GM12865 (cell line): Measurements from ENCODE around the gene ZBTB18.

Source experiments
- DNase-seq: peaks from one replicate; pipeline ENCODE4 v3.0.0; 2010; ENCODE audit warnings: low read depth
- H3K4me3 ChIP-seq: 2 replicates; pipeline ENCODE4 v1.5.1; 2011; ENCODE audit warnings: mild to moderate bottlenecking, low read depth, low read length, control low read depth
- TF ChIP-seq, protein P1 (sequence below): IDR thresholded peaks from 2 replicates; pipeline ENCODE4 v1.5.1; 2011; ENCODE audit warnings: low read length, control low read depth, low read depth, inconsistent platforms; ENCODE audit not compliant: insufficient read depth; ENCODE audit errors: missing control alignments

ZBTB18 gene

DNA sequence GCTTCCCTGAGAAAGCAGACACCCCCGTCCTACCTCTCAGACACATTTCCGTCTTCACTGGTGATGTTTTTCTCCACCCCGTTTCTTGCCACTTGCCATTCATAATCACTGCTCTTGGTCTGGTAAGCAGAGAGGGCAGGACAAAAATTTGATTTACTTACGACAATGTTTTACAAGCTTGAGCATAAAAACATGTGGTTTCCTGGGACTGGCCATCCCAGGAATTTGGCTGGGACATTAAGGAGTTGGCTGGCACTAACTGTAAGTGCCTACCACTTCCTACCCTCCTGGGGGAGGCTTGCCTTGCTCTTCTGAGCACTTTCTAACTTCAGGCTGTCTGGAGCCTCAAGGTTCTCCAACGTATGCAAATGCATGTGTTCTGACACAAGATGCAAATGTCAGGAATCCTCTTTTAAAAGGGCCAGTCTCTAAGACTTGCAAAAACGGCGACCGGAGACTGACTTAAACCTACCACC is 24.2 kb downstream of the ZBTB18 start:
- DNase-seq: no peak
- TF ChIP-seq, protein P1, sequence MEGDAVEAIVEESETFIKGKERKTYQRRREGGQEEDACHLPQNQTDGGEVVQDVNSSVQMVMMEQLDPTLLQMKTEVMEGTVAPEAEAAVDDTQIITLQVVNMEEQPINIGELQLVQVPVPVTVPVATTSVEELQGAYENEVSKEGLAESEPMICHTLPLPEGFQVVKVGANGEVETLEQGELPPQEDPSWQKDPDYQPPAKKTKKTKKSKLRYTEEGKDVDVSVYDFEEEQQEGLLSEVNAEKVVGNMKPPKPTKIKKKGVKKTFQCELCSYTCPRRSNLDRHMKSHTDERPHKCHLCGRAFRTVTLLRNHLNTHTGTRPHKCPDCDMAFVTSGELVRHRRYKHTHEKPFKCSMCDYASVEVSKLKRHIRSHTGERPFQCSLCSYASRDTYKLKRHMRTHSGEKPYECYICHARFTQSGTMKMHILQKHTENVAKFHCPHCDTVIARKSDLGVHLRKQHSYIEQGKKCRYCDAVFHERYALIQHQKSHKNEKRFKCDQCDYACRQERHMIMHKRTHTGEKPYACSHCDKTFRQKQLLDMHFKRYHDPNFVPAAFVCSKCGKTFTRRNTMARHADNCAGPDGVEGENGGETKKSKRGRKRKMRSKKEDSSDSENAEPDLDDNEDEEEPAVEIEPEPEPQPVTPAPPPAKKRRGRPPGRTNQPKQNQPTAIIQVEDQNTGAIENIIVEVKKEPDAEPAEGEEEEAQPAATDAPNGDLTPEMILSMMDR: no peak
- peak overlapping the region; percentile 34; the same call in 1 of the 2 replicates for H3K4me3 ChIP-seq

DNA sequence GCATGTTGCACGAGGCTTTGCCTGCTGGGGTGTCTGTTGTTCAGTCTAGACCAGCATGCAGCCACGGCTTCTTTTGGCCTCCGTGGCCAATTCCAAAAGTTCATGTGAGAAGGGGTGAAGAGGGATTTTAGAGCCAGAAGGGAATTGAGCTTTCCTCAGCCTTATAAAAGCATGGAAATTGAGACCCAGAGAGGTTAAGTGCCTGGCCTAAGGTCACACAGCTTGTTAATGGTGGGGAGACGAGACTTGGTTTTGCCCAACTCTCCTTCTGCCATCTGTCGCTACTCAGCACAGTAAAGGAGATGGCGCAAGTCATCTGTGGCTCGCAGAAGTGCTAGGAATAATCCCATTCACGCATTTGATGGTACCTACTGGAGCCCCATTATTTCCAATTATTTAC is 25.7 kb downstream of the ZBTB18 start:
- no peak overlapping the region for H3K4me3 ChIP-seq
- DNase-seq: no peak

DNA sequence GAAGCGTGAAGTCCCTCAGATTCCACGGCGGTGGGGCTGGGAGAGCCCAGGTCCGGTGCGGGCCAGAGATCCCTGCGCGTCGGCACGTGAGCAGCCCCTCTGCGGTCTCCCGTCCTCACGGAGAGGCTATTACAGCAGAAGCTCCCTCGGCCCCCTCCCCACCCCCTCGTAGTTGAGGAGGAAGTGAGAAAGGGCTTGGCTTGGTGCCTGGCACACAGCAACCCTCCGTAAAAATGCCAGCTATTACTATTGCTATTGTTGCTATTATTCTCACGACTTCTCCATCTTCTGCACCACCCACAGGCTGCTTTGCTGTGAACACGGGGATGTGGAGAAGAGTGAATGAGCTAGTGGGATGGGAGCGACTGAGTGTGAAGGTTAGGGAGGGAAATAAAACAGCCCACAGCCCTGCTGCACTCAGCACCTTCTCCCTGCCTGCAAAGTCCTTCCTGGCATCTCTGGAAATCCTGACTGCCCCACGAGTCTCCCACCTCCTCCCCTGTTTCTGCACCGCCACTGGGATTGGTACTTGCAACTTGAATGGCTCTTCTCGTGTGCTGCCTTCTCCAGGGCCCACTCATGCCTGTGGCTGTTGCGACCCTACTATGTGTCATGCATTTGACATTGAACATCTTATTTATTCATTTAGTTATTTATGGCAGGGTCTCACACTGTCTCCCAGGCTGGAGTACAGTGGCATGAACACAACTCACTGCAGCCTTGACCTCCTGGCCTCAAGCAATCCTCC is 26.6 kb downstream of the ZBTB18 start:
- TF ChIP-seq, protein P1: no peak
- no peak overlapping the region for H3K4me3 ChIP-seq
- no peak for DNase-seq

More for the DNA sequence above, 25.7 kb downstream of the ZBTB18 start:
- TF ChIP-seq, protein P1: no peak

DNA sequence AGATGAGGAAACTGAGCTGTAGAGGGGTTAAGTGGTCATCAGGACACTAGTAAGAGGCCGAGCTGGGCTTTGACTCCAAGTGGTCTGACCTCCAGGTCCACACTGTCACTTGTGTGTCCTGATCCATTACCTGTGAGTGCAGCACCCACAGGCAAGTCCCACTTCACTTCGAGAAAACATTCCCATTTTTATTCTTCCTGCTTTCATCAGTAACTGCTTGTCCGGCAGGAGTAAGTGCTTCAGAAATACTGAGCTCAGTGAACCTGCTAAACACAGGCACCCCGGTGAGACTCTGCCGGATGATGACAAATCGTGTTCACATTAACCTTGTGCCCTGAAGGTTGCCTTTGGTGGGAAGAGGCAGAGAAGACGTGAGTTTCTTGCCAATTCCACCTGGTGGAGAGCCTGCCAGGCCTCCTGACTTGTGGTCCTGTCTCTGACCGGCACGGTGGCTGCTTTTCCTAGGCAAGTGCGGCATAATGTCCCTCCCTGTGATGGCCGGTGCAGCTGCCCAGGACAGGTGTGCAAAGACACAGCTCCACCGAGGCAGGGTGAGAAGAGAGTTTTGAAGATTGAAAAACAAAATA is 29.4 kb downstream of the ZBTB18 start:
- no peak overlapping the region for H3K4me3 ChIP-seq
- DNase-seq: no peak
- TF ChIP-seq, protein P1: no peak

DNA sequence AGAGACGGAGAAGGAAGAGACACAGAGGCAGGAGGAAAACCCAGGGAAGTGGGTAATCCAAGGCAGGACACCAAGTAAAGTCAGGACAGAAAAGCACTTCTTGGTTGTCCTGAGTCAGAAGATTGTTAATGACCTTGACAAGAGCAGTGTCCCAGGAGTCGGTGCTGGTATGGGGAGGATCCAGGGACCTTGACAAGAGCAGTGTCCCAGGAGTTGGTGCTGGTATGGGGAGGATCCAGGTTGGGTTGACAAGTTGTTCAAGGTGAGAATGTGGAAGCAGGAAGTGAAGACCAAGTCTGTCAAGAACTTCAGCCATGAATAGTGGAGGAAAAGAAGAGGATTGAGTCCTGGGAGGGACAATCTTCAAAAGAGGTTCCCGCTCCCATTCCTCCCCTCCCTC is 31.9 kb downstream of the ZBTB18 start:
- no peak overlapping the region for H3K4me3 ChIP-seq
- TF ChIP-seq, protein P1: no peak
- no peak for DNase-seq

DNA sequence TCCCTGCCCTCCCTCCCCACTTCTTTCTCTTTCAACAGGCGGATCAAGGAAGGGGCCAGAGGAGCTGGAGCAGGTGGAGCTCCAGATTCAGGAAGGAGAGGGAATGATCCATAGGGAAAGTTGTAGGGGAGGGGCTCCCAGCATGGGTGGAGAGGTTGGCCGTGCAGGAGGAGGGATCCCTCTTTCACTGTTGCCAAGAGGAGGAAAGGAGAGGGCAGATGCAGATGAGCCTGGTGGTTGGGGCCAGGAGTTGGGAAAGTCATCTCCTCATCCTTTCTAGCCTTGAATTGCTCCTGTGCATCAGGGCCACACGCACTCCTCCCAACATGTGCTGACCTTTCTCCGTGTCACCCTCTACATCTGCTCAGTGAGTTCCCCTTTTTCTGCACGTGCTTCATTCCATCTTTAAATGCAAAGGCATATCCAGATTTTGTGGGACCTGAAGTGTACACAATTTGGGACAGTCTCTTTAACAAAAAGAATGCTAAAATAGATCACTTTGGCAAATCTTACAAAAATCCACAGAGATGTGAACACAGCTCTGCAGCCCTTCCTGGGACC is 32.4 kb downstream of the ZBTB18 start:
- no peak for DNase-seq
- TF ChIP-seq, protein P1: no peak
- H3K4me3 ChIP-seq: no peak overlapping the region
